Measurements from ENCODE around the gene C4orf50.

GRCh38 chr4:5959211-5959982 lies 58.8 kb downstream of the C4orf50 start:
- no peak for TF ChIP-seq GATA3 (IDR thresholded peaks at IDR 0.05; ENCODE audit: low read depth, low read length)
- TF ChIP-seq GATA2 (IDR thresholded peaks at IDR 0.05; ENCODE audit: low read depth, low read length): no peak
